ENCODE data around the gene SLIT3.

- TF ChIP-seq CTCF (IDR thresholded peaks at IDR 0.05) (no peak), REST (IDR thresholded peaks at IDR 0.05; ENCODE audit: low read depth, low read length) (no peak), USF2 (IDR thresholded peaks at IDR 0.05; ENCODE audit: borderline replicate concordance, low read depth, low read length) (no peak), RAD21 (IDR thresholded peaks at IDR 0.05; ENCODE audit: low read length) (no peak), RXRA (IDR thresholded peaks at IDR 0.05; ENCODE audit: borderline replicate concordance, low read depth) (no peak), POLR2AphosphoS5 (IDR thresholded peaks at IDR 0.05; ENCODE audit: low read depth, low read length) (no peak), IRF3 (IDR thresholded peaks at IDR 0.05; ENCODE audit: low read depth, low read length) (no peak), YY1 (IDR thresholded peaks at IDR 0.05; ENCODE audit: low read depth) (no peak), EZH2phosphoT487 (IDR thresholded peaks at IDR 0.05; ENCODE audit: borderline replicate concordance, low read depth) (no peak)
Measured at GRCh38 chr5:168701641-168702040, 599.3 kb downstream of the SLIT3 start.

All from SK-N-SH (cell line).